ENCODE measurements around the gene MFAP2.

Gene MFAP2

DNA sequence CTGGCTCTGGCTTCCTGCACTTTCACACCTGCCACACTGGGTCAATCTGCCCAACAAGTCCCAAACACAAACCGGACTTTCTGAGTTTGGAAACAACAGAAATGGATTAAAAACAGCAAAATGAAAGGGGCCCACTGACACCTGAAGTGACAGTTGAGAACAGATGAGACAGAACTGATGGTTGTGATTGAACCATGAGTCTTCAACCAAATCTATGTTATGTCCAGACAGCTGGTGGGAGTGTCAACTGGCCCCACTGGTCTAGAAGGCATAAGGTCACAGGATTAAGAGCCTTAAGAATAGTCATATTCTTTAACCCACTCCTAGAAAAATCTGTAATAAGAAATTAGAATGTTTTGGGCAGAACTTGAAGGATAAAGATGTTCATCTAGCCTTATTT, 44.3 kb upstream of the MFAP2 start (continued):
- TF ChIP-seq, protein P1, sequence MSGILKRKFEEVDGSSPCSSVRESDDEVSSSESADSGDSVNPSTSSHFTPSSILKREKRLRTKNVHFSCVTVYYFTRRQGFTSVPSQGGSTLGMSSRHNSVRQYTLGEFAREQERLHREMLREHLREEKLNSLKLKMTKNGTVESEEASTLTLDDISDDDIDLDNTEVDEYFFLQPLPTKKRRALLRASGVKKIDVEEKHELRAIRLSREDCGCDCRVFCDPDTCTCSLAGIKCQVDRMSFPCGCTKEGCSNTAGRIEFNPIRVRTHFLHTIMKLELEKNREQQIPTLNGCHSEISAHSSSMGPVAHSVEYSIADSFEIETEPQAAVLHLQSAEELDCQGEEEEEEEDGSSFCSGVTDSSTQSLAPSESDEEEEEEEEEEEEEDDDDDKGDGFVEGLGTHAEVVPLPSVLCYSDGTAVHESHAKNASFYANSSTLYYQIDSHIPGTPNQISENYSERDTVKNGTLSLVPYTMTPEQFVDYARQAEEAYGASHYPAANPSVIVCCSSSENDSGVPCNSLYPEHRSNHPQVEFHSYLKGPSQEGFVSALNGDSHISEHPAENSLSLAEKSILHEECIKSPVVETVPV (CRISPR knock-in tag; IDR thresholded peaks at IDR 0.05) = no peak
- TF ChIP-seq BACH2 (CRISPR knock-in tag; IDR thresholded peaks at IDR 0.05; ENCODE audit: borderline replicate concordance) (no peak), CSDC2 (CRISPR knock-in tag; IDR thresholded peaks at IDR 0.05) (no peak), ZFP30 (CRISPR knock-in tag; IDR thresholded peaks at IDR 0.05) (no peak)

DNA sequence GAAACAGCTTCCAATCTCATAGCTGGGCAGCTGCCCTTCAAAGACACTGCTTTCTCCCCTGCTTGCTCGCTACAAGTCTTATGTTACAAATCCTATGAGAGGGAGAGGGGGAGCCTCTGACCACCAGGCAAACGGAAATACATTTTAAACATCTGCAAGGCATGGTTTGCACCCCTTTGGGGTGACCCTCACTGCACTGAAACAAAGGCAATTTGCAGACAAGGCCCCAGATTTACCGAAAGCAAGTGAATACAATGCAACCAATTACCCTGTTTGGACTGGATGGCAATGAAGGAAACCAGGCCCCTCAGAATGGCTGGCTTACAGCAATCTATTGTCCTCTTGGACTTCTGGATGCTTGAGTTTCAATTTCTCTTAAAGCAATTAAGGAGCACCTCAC, 43.2 kb upstream of the MFAP2 start:
- no peak for ATAC-seq
- TF ChIP-seq, protein P2, sequence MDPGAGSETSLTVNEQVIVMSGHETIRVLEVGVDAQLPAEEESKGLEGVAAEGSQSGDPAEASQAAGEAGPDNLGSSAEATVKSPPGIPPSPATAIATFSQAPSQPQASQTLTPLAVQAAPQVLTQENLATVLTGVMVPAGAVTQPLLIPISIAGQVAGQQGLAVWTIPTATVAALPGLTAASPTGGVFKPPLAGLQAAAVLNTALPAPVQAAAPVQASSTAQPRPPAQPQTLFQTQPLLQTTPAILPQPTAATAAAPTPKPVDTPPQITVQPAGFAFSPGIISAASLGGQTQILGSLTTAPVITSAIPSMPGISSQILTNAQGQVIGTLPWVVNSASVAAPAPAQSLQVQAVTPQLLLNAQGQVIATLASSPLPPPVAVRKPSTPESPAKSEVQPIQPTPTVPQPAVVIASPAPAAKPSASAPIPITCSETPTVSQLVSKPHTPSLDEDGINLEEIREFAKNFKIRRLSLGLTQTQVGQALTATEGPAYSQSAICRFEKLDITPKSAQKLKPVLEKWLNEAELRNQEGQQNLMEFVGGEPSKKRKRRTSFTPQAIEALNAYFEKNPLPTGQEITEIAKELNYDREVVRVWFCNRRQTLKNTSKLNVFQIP (CRISPR knock-in tag; IDR thresholded peaks at IDR 0.05; ENCODE audit: borderline replicate concordance, low read depth) = no peak
- TF ChIP-seq CSDC2 (CRISPR knock-in tag; IDR thresholded peaks at IDR 0.05) (no peak), ZFP3 (CRISPR knock-in tag; IDR thresholded peaks at IDR 0.05) (no peak), RARB (CRISPR knock-in tag; IDR thresholded peaks at IDR 0.05) (no peak), TCF4 (CRISPR knock-in tag; IDR thresholded peaks at IDR 0.05; ENCODE audit: borderline replicate concordance) (no peak), SNAI2 (CRISPR knock-in tag; IDR thresholded peaks at IDR 0.05) (no peak), PPARA (CRISPR knock-in tag; IDR thresholded peaks at IDR 0.05; ENCODE audit: borderline replicate concordance) (no peak), ZFP30 (CRISPR knock-in tag; IDR thresholded peaks at IDR 0.05) (no peak), TOX (CRISPR knock-in tag; IDR thresholded peaks at IDR 0.05; ENCODE audit: borderline replicate concordance) (no peak), ZNF70 (CRISPR knock-in tag; IDR thresholded peaks at IDR 0.05) (no peak), ZNF8 (CRISPR knock-in tag; IDR thresholded peaks at IDR 0.05) (no peak), ARNTL (CRISPR knock-in tag; IDR thresholded peaks at IDR 0.05; ENCODE audit: borderline replicate concordance, low read depth) (no peak), ZNF565 (CRISPR knock-in tag; conservative IDR thresholded peaks at IDR 0.05; ENCODE audit: low read depth) (no peak), BACH2 (CRISPR knock-in tag; IDR thresholded peaks at IDR 0.05; ENCODE audit: borderline replicate concordance) (no peak), OSR1 (CRISPR knock-in tag; IDR thresholded peaks at IDR 0.05) (no peak), ZC3H10 (CRISPR knock-in tag; IDR thresholded peaks at IDR 0.05) (no peak)
- TF ChIP-seq, protein P3, sequence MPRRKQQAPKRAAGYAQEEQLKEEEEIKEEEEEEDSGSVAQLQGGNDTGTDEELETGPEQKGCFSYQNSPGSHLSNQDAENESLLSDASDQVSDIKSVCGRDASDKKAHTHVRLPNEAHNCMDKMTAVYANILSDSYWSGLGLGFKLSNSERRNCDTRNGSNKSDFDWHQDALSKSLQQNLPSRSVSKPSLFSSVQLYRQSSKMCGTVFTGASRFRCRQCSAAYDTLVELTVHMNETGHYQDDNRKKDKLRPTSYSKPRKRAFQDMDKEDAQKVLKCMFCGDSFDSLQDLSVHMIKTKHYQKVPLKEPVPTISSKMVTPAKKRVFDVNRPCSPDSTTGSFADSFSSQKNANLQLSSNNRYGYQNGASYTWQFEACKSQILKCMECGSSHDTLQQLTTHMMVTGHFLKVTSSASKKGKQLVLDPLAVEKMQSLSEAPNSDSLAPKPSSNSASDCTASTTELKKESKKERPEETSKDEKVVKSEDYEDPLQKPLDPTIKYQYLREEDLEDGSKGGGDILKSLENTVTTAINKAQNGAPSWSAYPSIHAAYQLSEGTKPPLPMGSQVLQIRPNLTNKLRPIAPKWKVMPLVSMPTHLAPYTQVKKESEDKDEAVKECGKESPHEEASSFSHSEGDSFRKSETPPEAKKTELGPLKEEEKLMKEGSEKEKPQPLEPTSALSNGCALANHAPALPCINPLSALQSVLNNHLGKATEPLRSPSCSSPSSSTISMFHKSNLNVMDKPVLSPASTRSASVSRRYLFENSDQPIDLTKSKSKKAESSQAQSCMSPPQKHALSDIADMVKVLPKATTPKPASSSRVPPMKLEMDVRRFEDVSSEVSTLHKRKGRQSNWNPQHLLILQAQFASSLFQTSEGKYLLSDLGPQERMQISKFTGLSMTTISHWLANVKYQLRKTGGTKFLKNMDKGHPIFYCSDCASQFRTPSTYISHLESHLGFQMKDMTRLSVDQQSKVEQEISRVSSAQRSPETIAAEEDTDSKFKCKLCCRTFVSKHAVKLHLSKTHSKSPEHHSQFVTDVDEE (CRISPR knock-in tag; IDR thresholded peaks at IDR 0.05) = no peak
- TF ChIP-seq, protein P4, sequence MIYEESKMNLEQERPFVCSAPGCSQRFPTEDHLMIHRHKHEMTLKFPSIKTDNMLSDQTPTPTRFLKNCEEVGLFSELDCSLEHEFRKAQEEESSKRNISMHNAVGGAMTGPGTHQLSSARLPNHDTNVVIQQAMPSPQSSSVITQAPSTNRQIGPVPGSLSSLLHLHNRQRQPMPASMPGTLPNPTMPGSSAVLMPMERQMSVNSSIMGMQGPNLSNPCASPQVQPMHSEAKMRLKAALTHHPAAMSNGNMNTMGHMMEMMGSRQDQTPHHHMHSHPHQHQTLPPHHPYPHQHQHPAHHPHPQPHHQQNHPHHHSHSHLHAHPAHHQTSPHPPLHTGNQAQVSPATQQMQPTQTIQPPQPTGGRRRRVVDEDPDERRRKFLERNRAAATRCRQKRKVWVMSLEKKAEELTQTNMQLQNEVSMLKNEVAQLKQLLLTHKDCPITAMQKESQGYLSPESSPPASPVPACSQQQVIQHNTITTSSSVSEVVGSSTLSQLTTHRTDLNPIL (CRISPR knock-in tag; IDR thresholded peaks at IDR 0.05; ENCODE audit: low read depth) = no peak
- TF ChIP-seq, protein P1 (CRISPR knock-in tag; IDR thresholded peaks at IDR 0.05) = no peak
- TF ChIP-seq, protein P5, sequence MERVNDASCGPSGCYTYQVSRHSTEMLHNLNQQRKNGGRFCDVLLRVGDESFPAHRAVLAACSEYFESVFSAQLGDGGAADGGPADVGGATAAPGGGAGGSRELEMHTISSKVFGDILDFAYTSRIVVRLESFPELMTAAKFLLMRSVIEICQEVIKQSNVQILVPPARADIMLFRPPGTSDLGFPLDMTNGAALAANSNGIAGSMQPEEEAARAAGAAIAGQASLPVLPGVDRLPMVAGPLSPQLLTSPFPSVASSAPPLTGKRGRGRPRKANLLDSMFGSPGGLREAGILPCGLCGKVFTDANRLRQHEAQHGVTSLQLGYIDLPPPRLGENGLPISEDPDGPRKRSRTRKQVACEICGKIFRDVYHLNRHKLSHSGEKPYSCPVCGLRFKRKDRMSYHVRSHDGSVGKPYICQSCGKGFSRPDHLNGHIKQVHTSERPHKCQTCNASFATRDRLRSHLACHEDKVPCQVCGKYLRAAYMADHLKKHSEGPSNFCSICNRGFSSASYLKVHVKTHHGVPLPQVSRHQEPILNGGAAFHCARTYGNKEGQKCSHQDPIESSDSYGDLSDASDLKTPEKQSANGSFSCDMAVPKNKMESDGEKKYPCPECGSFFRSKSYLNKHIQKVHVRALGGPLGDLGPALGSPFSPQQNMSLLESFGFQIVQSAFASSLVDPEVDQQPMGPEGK (CRISPR knock-in tag; IDR thresholded peaks at IDR 0.05; ENCODE audit: borderline replicate concordance) = no peak

DNA sequence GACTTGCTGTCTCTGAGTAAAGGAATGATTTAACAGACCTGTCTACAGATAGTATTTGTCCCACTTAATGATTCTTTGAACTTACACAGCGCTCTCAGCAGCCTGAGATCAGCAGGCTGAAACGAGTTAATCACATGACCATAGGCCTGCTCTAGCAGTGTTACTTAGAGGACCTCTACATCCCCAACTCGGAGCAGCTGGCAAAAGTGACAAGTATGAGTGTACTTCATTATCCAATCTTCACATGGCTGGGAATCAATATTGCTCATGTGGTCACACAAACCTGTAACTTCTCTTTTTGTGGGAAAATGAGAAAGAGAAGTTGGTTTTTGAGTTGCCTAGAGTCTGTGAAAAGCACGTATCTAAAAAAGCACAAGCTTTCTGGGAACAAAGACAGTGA, 42.7 kb upstream of the MFAP2 start:
- no peak for TF ChIP-seq OSR1 (CRISPR knock-in tag; IDR thresholded peaks at IDR 0.05)
- ATAC-seq = no peak
